Panc1 (cell line): ENCODE results near the gene PATJ. TPM values are rescaled to one million over a fixed set of nuclear protein-coding genes. Genes with fewer than 3 reads are reported as not detected.

Experiments used
- ATAC-seq: fragments of 200-7000 bp; cut with Tn5 transposase; 2 replicates; pipeline ENCODE4 v1.9.1; 2020; ENCODE audit warnings: mild to moderate bottlenecking, moderate library complexity
- BruUV-seq: library from RNA; stranded (reverse); fragments of 400-500 nt; replicated peaks from 2 replicates; lab custom pipeline; 2021; lab: Mats Ljungman, UMichigan
- CTCF ChIA-PET: fragments of 300-600 bp; sonication (Branson Sonifier 250); formaldehyde crosslinking; loops from one replicate; lab custom pipeline; 2022; ENCODE audit warnings: antibody characterized with exemption; lab: Charles Lee
- POLR2A ChIA-PET: fragments of 300-600 bp; sonication (Branson Sonifier 250); formaldehyde crosslinking; loops from one replicate; lab custom pipeline; 2022; ENCODE audit warnings: antibody characterized with exemption; lab: Charles Lee
- DNase-seq: peaks from one replicate; pipeline ENCODE4 v3.0.0-alpha.2; 2010; ENCODE audit warnings: low read depth, low spot score
- H3K27ac ChIP-seq: 2 replicates; pipeline ENCODE4 v1.5.1; 2011; ENCODE audit warnings: mild to moderate bottlenecking, low read length, inconsistent platforms
- H3K27me3 ChIP-seq: fragments of 200-500 bp; sonication (Bioruptor generic); 2 replicates; pipeline ENCODE4 v1.6.0; 2014; ENCODE audit warnings: low read length, inconsistent platforms; ENCODE audit not compliant: control insufficient read depth, insufficient read depth
- H3K36me3 ChIP-seq: fragments of 200-500 bp; sonication (Bioruptor generic); 2 replicates; pipeline ENCODE4 v1.5.1; 2014; ENCODE audit warnings: inconsistent platforms, mild to moderate bottlenecking, low read length, moderate library complexity; ENCODE audit not compliant: control insufficient read depth, insufficient read depth
- H3K4me1 ChIP-seq: 2 replicates; pipeline ENCODE4 v1.5.1; 2011; ENCODE audit warnings: inconsistent platforms, mild to moderate bottlenecking, low read length, moderate library complexity; ENCODE audit not compliant: control insufficient read depth, insufficient read depth
- H3K4me3 ChIP-seq, 2 experiments: 2 replicates each; pipeline ENCODE4 v1.5.1; 2011 to 2012; ENCODE audit warnings: low read depth in 2 of 2, low read length in 2 of 2, mild to moderate bottlenecking in 2 of 2, inconsistent platforms in 1 of 2, moderate library complexity in 1 of 2
- H3K9me3 ChIP-seq: fragments of 200-500 bp; sonication (Bioruptor generic); 2 replicates; pipeline ENCODE4 v1.5.1; 2014; ENCODE audit warnings: low read depth, mild to moderate bottlenecking, inconsistent platforms, low read length, moderate library complexity; ENCODE audit not compliant: control insufficient read depth, insufficient read depth
- CTCF ChIP-seq: fragments of 450-650 bp; IDR thresholded peaks from 2 replicates; pipeline ENCODE4 v1.5.1; 2017; ENCODE audit warnings: mild to moderate bottlenecking
- POLR2AphosphoS5 ChIP-seq: IDR thresholded peaks from 2 replicates; pipeline ENCODE4 v1.6.1; 2012; ENCODE audit warnings: mild to moderate bottlenecking, low read depth, low read length, moderate library complexity
- REST ChIP-seq, 2 experiments: IDR thresholded peaks; 2 replicates each; pipeline ENCODE4 v1.6.1; 2011 to 2012; ENCODE audit warnings: low read depth in 2 of 2, control low read depth in 1 of 2, low read length in 1 of 2, mild to moderate bottlenecking in 1 of 2, moderate library complexity in 1 of 2; ENCODE audit not compliant: insufficient read depth in 1 of 2
- SIN3A ChIP-seq: IDR thresholded peaks from 2 replicates; pipeline ENCODE4 v1.6.1; 2012; ENCODE audit warnings: low read depth, mild to moderate bottlenecking, low read length, moderate library complexity, borderline replicate concordance; ENCODE audit not compliant: insufficient read depth
- TCF7L2 ChIP-seq: IDR thresholded peaks from 2 replicates; pipeline ENCODE4 v1.6.1; 2011; ENCODE audit warnings: mild to moderate bottlenecking, low read depth, low read length, inconsistent platforms
- in situ Hi-C: cut with HindIII; loops from 2 replicates; pipeline ENCODE4 v1.10.0; 2016; ENCODE audit warnings: low sequenced_read_pairs, low pct_unique_long_range_greater_than_20kb
- intact Hi-C: fragments of 100-400 bp; cut with micrococcal nuclease; formaldehyde crosslinking; loops from one replicate; pipeline ENCODE4 v1.10.0; 2022; ENCODE audit not compliant: unreplicated experiment
- total RNA-seq: library from RNA; stranded (reverse); gene quantifications from one replicate; pipeline ENCODE4 v1.2.1, GENCODE V29; 2021; ENCODE audit not compliant: unreplicated experiment

Gene PATJ
- total RNA-seq, 1 experiment from 2014 or later: 36.2 TPM

GRCh38 chr1:62208087-62208486 is 465.8 kb downstream of the PATJ start:
- Histone ChIP-seq H3K27me3 (no peaks in the 10 kb centered on the region), H3K9me3 (peaks cover 12% of the 10 kb centered on the region), H3K4me1 (no peaks in the 10 kb centered on the region), H3K27ac (no peak overlapping the region), H3K36me3 (no peaks in the 10 kb centered on the region), H3K4me3 (no peak overlapping the region)
- in situ Hi-C loops: no loop called here
- ATAC-seq (no peak), DNase-seq (no peak)
- POLR2A ChIA-PET: no interaction called here
- TF ChIP-seq REST (IDR thresholded peaks at IDR 0.05; ENCODE audit: insufficient read depth in 1 of 2, low read depth in 2 of 2, low read length in 1 of 2) (no peak), POLR2AphosphoS5 (no peak), CTCF (no peak)
- no TSS peak for BruUV-seq
- CTCF ChIA-PET: no interaction called here
- intact Hi-C loops: no loop called here

- no TSS peak for BruUV-seq
- in situ Hi-C loops (no loop called here), intact Hi-C loops (no loop called here)
- Histone ChIP-seq H3K36me3 (no peaks in the 10 kb centered on the region), H3K4me3 (no peak overlapping the region), H3K9me3 (peaks cover 12% of the 10 kb centered on the region), H3K4me1 (no peaks in the 10 kb centered on the region), H3K27ac (no peak overlapping the region), H3K27me3 (no peaks in the 10 kb centered on the region)
- CTCF ChIA-PET: no interaction called here
- TF ChIP-seq TCF7L2: no peak
- POLR2A ChIA-PET: no interaction called here
- no peak for ATAC-seq
- DNase-seq: no peak
Observed at GRCh38 chr1:62208970-62209369, 466.7 kb downstream of the PATJ start.

GRCh38 chr1:62209931-62210595 is 467.8 kb downstream of the PATJ start:
- no peak for TF ChIP-seq REST (IDR thresholded peaks at IDR 0.05; ENCODE audit: insufficient read depth in 1 of 2, low read depth in 2 of 2, low read length in 1 of 2)
- TF ChIP-seq POLR2AphosphoS5: no peak
- no peak for TF ChIP-seq TCF7L2
- no peak for TF ChIP-seq CTCF
- TF ChIP-seq SIN3A: no peak
- Histone ChIP-seq H3K9me3 (peaks cover 12% of the 10 kb centered on the region), H3K36me3 (no peaks in the 10 kb centered on the region), H3K27me3 (no peaks in the 10 kb centered on the region), H3K4me3 (no peak overlapping the region), H3K4me1 (no peaks in the 10 kb centered on the region), H3K27ac (no peak overlapping the region)
- in situ Hi-C loops (no loop called here), intact Hi-C loops (no loop called here)
- POLR2A ChIA-PET: no interaction called here
- no peak for ATAC-seq
- CTCF ChIA-PET: no interaction called here
- no peak for DNase-seq
- BruUV-seq: no TSS peak
